Trophoblast cell (in vitro differentiated cells and primary cell): Measurements from ENCODE around the gene GPRIN2.

ENCODE experiments used
- DNase-seq, 2 donors: peaks; one replicate each; pipeline ENCODE4 v3.0.0-alpha.2; 2016
- H2AFZ ChIP-seq: 2 replicates; pipeline ENCODE4 v1.6.1; 2013; ENCODE audit warnings: low read length, moderate library complexity, mild to moderate bottlenecking; ENCODE audit not compliant: insufficient read depth, poor library complexity
- H2AK5ac ChIP-seq: 2 replicates; pipeline ENCODE4 v1.6.1; 2013; ENCODE audit warnings: mild to moderate bottlenecking, low read length
- H2BK120ac ChIP-seq: 2 replicates; pipeline ENCODE4 v1.6.1; 2013; ENCODE audit warnings: low read length, mild to moderate bottlenecking, moderate library complexity; ENCODE audit not compliant: insufficient read depth, poor library complexity
- H2BK12ac ChIP-seq: 2 replicates; pipeline ENCODE4 v1.6.1; 2013; ENCODE audit warnings: mild to moderate bottlenecking, low read length, moderate library complexity
- H2BK5ac ChIP-seq: 2 replicates; pipeline ENCODE4 v1.6.1; 2013; ENCODE audit warnings: low read length, low read depth, moderate library complexity, mild to moderate bottlenecking; ENCODE audit not compliant: poor library complexity
- H3K14ac ChIP-seq: 2 replicates; pipeline ENCODE4 v1.6.1; 2013; ENCODE audit warnings: mild to moderate bottlenecking, low read length
- H3K18ac ChIP-seq: 2 replicates; pipeline ENCODE4 v1.6.1; 2013; ENCODE audit warnings: mild to moderate bottlenecking, low read length
- H3K23ac ChIP-seq: 2 replicates; pipeline ENCODE4 v1.6.1; 2013; ENCODE audit warnings: low read length
- H3K27ac ChIP-seq: 2 replicates; pipeline ENCODE4 v1.5.1; 2013; ENCODE audit warnings: low read depth, mild to moderate bottlenecking, inconsistent platforms, low read length, moderate library complexity
- H3K27me3 ChIP-seq: 2 replicates; pipeline ENCODE4 v1.6.1; 2013; ENCODE audit warnings: inconsistent platforms, mild to moderate bottlenecking, low read length, moderate library complexity; ENCODE audit not compliant: insufficient read depth
- H3K36me3 ChIP-seq, 2 experiments: 1 replicate in 1 of 2; 2 replicates in 1 of 2; pipeline ENCODE4 v1.6.1; 2013; ENCODE audit warnings: low read length in 2 of 2, mild to moderate bottlenecking in 2 of 2, moderate library complexity in 1 of 2; ENCODE audit not compliant: insufficient read depth in 2 of 2, control insufficient read depth in 1 of 2
- H3K4ac ChIP-seq: 2 replicates; pipeline ENCODE4 v1.6.1; 2013; ENCODE audit warnings: low read depth, mild to moderate bottlenecking, low read length, moderate library complexity
- H3K4me1 ChIP-seq, 2 experiments: 1 replicate in 1 of 2; 2 replicates in 1 of 2; pipeline ENCODE4 v1.6.1; 2013; ENCODE audit warnings: low read length in 2 of 2, mild to moderate bottlenecking in 2 of 2, moderate library complexity in 1 of 2; ENCODE audit not compliant: insufficient read depth in 2 of 2, control insufficient read depth in 1 of 2
- H3K4me2 ChIP-seq: 2 replicates; pipeline ENCODE4 v1.6.1; 2013; ENCODE audit warnings: inconsistent platforms, mild to moderate bottlenecking, low read length, moderate library complexity
- H3K4me3 ChIP-seq: 2 replicates; pipeline ENCODE4 v1.5.1; 2013; ENCODE audit warnings: mild to moderate bottlenecking, low read depth, low read length, inconsistent platforms
- H3K79me1 ChIP-seq: one replicate; pipeline ENCODE4 v1.6.1; 2013; ENCODE audit warnings: low read length
- H3K79me2 ChIP-seq: 2 replicates; pipeline ENCODE4 v1.6.1; 2013; ENCODE audit warnings: low read length, mild to moderate bottlenecking; ENCODE audit not compliant: control insufficient read depth, insufficient read depth, poor library complexity
- H3K9ac ChIP-seq: 2 replicates; pipeline ENCODE4 v1.6.1; 2013; ENCODE audit warnings: mild to moderate bottlenecking, low read length
- H3K9me3 ChIP-seq: 2 replicates; pipeline ENCODE4 v1.6.1; 2013; ENCODE audit warnings: low read depth, mild to moderate bottlenecking, control low read depth, inconsistent platforms, low read length; ENCODE audit not compliant: insufficient read depth
- H4K12ac ChIP-seq: 2 replicates; pipeline ENCODE4 v1.6.1; 2013; ENCODE audit warnings: low read depth, mild to moderate bottlenecking, low read length, moderate library complexity
- H4K8ac ChIP-seq: 2 replicates; pipeline ENCODE4 v1.6.1; 2013; ENCODE audit warnings: low read depth, mild to moderate bottlenecking, low read length, moderate library complexity
- H4K91ac ChIP-seq: one replicate; pipeline ENCODE4 v1.6.1; 2013; ENCODE audit warnings: low read depth, mild to moderate bottlenecking, low read length, moderate library complexity
- WGBS: extraction: QIAGEN DNeasy Blood & Tissue Kit; methylation state at CpG from one replicate; pipeline ENCODE4 v1.1.7; 2013; ENCODE audit warnings: missing lambda C conversion rate; ENCODE audit not compliant: insufficient read length, insufficient coverage; ENCODE audit errors: extremely low coverage; 5-methylcytosine and 5-hydroxymethylcytosine counted together

The GPRIN2 gene

DNA sequence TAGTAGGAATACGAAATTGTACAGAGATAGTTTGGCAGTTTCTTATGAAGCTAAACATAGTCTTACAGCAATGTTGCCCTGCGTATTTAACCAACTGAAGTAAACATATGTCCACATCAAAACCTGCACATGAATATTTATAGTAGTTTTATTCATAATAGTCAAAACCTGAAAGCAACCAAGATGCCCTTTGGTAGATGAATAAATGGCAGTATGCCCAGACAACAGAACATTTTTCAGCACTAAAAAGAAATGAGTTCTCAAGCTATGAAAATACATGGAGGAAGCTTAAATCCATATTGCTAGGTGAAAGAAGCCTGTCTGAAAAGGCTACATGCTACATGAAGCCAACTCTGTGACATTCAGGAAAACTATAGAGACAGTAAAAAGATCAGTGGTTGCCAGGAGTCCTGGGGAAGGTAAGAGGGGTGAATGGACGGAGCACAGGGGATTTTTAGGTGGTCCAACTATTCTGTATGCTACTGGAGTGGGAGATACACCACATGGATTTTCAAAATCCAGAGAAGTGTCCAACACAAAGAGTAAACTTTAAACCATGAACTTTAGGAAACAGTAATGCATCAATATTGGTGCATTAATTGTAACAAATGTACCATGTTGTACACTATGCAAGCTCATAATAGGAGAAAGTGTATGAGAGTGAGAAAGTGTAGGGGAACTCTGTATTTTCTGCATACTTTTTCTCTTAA is 17.6 kb downstream of the GPRIN2 start:
- H3K14ac ChIP-seq: no peak overlapping the region
- DNase-seq: no peak
- H3K4me2 ChIP-seq: no peak overlapping the region
- no peak overlapping the region for H3K4ac ChIP-seq
- no peak overlapping the region for H3K27ac ChIP-seq
- no peak overlapping the region for H2BK5ac ChIP-seq
- no peak overlapping the region for H2BK12ac ChIP-seq
- WGBS: no CpG with 5 or more reads among the region's 3 CpGs
- no peak overlapping the region for H2AFZ ChIP-seq
- no peak overlapping the region for H4K8ac ChIP-seq
- no peak overlapping the region for H3K23ac ChIP-seq
- no peaks in the 10 kb centered on the region for H3K36me3 ChIP-seq
- H2AK5ac ChIP-seq: no peak overlapping the region
- no peak overlapping the region for H4K12ac ChIP-seq
- no peaks in the 10 kb centered on the region for H3K79me2 ChIP-seq
- no peaks in the 10 kb centered on the region for H3K27me3 ChIP-seq
- H3K18ac ChIP-seq: no peak overlapping the region
- H4K91ac ChIP-seq: no peak overlapping the region
- no peaks in the 10 kb centered on the region for H3K9me3 ChIP-seq
- no peak overlapping the region for H3K9ac ChIP-seq
- peaks cover 8 to 10% of the 10 kb centered on the region in 2 experiments for H3K4me1 ChIP-seq
- peaks cover 4% of the 10 kb centered on the region for H3K79me1 ChIP-seq
- no peak overlapping the region for H3K4me3 ChIP-seq
- no peak overlapping the region for H2BK120ac ChIP-seq

DNA sequence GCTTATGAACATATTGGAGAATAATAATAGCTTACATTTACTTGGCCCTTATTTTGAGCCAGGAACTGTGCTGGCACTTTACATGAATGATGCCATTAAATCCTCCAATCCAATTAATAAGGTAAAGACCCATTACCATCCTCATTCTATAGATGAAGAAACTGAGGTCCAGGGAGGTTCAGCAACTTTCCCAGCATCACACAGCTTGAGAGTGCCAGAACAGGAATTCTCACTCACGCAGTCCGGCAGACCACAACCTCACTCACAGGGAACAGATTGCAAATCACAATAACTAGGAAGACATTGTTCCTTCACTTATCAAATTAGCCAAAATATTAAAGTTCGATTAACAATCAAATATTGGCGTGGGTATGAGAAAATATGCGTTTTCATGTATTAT is 18.3 kb downstream of the GPRIN2 start:
- no peak overlapping the region for H3K9ac ChIP-seq
- H2BK120ac ChIP-seq: no peak overlapping the region
- H3K4me1 ChIP-seq: peaks cover 6 to 9% of the 10 kb centered on the region in 2 experiments
- H3K27ac ChIP-seq: no peak overlapping the region
- no peak overlapping the region for H2BK5ac ChIP-seq
- no CpG with 5 or more reads among the region's 5 CpGs for WGBS
- DNase-seq: no peak
- H3K36me3 ChIP-seq: no peaks in the 10 kb centered on the region
- no peak overlapping the region for H3K23ac ChIP-seq
- H4K8ac ChIP-seq: no peak overlapping the region
- no peak overlapping the region for H2BK12ac ChIP-seq
- no peaks in the 10 kb centered on the region for H3K9me3 ChIP-seq
- H3K79me2 ChIP-seq: no peaks in the 10 kb centered on the region
- no peaks in the 10 kb centered on the region for H3K27me3 ChIP-seq
- no peak overlapping the region for H3K14ac ChIP-seq
- no peak overlapping the region for H3K4ac ChIP-seq
- no peak overlapping the region for H3K4me2 ChIP-seq
- H2AK5ac ChIP-seq: no peak overlapping the region
- H3K18ac ChIP-seq: no peak overlapping the region
- no peak overlapping the region for H3K4me3 ChIP-seq
- H2AFZ ChIP-seq: no peak overlapping the region
- no peak overlapping the region for H4K91ac ChIP-seq
- peaks cover 4% of the 10 kb centered on the region for H3K79me1 ChIP-seq
- no peak overlapping the region for H4K12ac ChIP-seq

DNA sequence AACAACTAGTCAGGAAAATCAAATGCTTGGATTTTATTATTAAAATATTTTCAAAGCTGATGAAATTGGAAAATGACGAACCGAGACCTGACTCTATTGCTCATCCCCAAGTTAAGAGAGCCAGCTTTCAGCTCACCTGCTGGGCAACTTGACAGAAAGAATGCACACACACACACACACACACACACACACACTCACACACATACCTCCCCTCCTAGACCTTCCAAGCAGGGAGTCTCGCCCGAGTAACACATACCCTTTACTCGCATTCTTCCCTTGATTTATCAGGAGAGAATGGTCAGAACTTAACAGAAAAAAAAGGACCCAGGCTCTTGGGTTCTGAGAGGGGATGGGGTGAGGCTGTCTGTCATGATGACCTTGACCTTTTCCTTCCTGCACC is 19.1 kb downstream of the GPRIN2 start:
- no peak overlapping the region for H2BK12ac ChIP-seq
- H3K9ac ChIP-seq: no peak overlapping the region
- H3K79me1 ChIP-seq: peaks cover 4% of the 10 kb centered on the region
- DNase-seq: peak; percentile 96 to 97
- H2BK120ac ChIP-seq: no peak overlapping the region
- H3K27me3 ChIP-seq: no peaks in the 10 kb centered on the region
- H3K14ac ChIP-seq: no peak overlapping the region
- no peak overlapping the region for H3K18ac ChIP-seq
- H4K12ac ChIP-seq: no peak overlapping the region
- no peak overlapping the region for H2AK5ac ChIP-seq
- H3K79me2 ChIP-seq: no peaks in the 10 kb centered on the region
- no peak overlapping the region for H2AFZ ChIP-seq
- H3K4me1 ChIP-seq: peaks cover 6 to 9% of the 10 kb centered on the region in 2 experiments
- no peak overlapping the region for H3K4ac ChIP-seq
- WGBS: no CpG with 5 or more reads among the region's 5 CpGs
- no peaks in the 10 kb centered on the region for H3K9me3 ChIP-seq
- no peak overlapping the region for H2BK5ac ChIP-seq
- no peak overlapping the region for H3K4me2 ChIP-seq
- H3K4me3 ChIP-seq: no peak overlapping the region
- H4K8ac ChIP-seq: no peak overlapping the region
- H4K91ac ChIP-seq: no peak overlapping the region
- H3K27ac ChIP-seq: no peak overlapping the region
- H3K23ac ChIP-seq: no peak overlapping the region
- H3K36me3 ChIP-seq: no peaks in the 10 kb centered on the region

DNA sequence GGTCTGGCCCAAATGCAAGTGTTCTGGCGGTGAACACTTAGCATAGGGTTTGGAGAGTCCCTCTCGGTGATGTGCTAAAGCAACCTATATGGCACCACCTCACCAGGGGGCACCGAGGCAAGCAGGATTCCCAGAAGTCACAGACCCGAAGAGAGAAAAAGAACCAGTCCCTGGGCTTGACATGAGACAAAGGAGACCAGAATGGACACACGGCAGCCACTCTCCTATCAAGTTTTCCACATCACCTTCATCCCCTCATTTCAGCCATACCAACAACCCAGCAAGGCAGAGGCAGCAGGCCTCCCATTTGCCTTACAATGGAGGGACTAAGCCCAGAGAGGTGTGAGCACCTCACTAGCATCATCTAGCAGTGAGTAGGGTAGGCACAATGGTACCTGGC is 19.7 kb downstream of the GPRIN2 start:
- H3K27me3 ChIP-seq: no peaks in the 10 kb centered on the region
- no peak overlapping the region for H3K27ac ChIP-seq
- no peak overlapping the region for H3K23ac ChIP-seq
- peaks cover 6 to 9% of the 10 kb centered on the region in 2 experiments for H3K4me1 ChIP-seq
- H4K12ac ChIP-seq: no peak overlapping the region
- H3K4me3 ChIP-seq: no peak overlapping the region
- no peak overlapping the region for H4K91ac ChIP-seq
- no peak overlapping the region for H2AK5ac ChIP-seq
- H3K9ac ChIP-seq: no peak overlapping the region
- no peaks in the 10 kb centered on the region for H3K9me3 ChIP-seq
- no peak overlapping the region for H3K18ac ChIP-seq
- H4K8ac ChIP-seq: no peak overlapping the region
- no peak for DNase-seq
- no peak overlapping the region for H3K4ac ChIP-seq
- no peak overlapping the region for H2AFZ ChIP-seq
- H3K14ac ChIP-seq: no peak overlapping the region
- H2BK12ac ChIP-seq: no peak overlapping the region
- WGBS: no CpG with 5 or more reads among the region's 5 CpGs
- H3K36me3 ChIP-seq: no peaks in the 10 kb centered on the region
- H2BK120ac ChIP-seq: no peak overlapping the region
- H3K4me2 ChIP-seq: no peak overlapping the region
- no peak overlapping the region for H2BK5ac ChIP-seq
- peaks cover 4% of the 10 kb centered on the region for H3K79me1 ChIP-seq
- H3K79me2 ChIP-seq: no peaks in the 10 kb centered on the region
